Gastroesophageal sphincter (tissue), 4 donors: ENCODE results near the gene RPL19. TPM values are rescaled to one million over a fixed set of nuclear protein-coding genes. Genes with fewer than 3 reads are reported as not detected.
A peak's percentile ranks its signal among the peaks of the same experiment; 100 is the strongest.

Experiments used
- ATAC-seq: fragments of 150-250 bp; one replicate; pipeline ENCODE4 v1.9.1; 2016; ENCODE audit warnings: mild to moderate bottlenecking, moderate library complexity
- H3K27ac ChIP-seq, 4 donors: fragments of 200-600 bp; sonication (generic) in 3 of 4; 1 replicate in 3 of 4; 2 replicates in 1 of 4; pipeline ENCODE4 v1.5.1; 2016 to 2019
- H3K27me3 ChIP-seq: fragments of 200-600 bp; sonication (generic); one replicate; pipeline ENCODE4 v1.5.1; 2019
- H3K36me3 ChIP-seq, 2 donors: fragments of 200-600 bp; sonication (generic); one replicate each; pipeline ENCODE4 v1.5.1; 2019; ENCODE audit warnings: control low read depth in 1 of 2
- H3K4me1 ChIP-seq, 3 donors: fragments of 200-600 bp; sonication (generic); 1 replicate in 2 of 3; 2 replicates in 1 of 3; pipeline ENCODE4 v1.5.1; 2016 to 2019; ENCODE audit warnings: control low read depth in 2 of 3
- H3K4me3 ChIP-seq, 2 donors: fragments of 200-600 bp; sonication (generic); one replicate each; pipeline ENCODE4 v1.5.1; 2019; ENCODE audit warnings: mild to moderate bottlenecking in 1 of 2, moderate library complexity in 1 of 2
- H3K9me3 ChIP-seq, 3 donors: fragments of 200-600 bp; sonication (generic); one replicate each; pipeline ENCODE4 v1.5.1; 2017 to 2019; ENCODE audit warnings: control low read depth in 2 of 3
- CTCF ChIP-seq, 4 experiments: fragments of 200-600 bp in 2 of 4; fragments of 450-650 bp in 2 of 4; sonication (generic) in 1 of 4; IDR thresholded peaks; one replicate each; pipeline ENCODE4 v1.5.1; 2017 to 2019; ENCODE audit warnings: antibody characterized with exemption in 4 of 4, mild to moderate bottlenecking in 2 of 4, moderate library complexity in 2 of 4
- EP300 ChIP-seq: sonication (generic); formaldehyde crosslinking; IDR thresholded peaks from one replicate; pipeline ENCODE4 v1.6.1; 2017; ENCODE audit warnings: antibody characterized with exemption, mild to moderate bottlenecking
- POLR2A ChIP-seq, 2 donors: fragments of 450-650 bp; IDR thresholded peaks; one replicate each; pipeline ENCODE4 v1.6.1; 2017; ENCODE audit warnings: antibody characterized with exemption in 2 of 2, mild to moderate bottlenecking in 2 of 2, moderate library complexity in 1 of 2
- POLR2AphosphoS5 ChIP-seq: sonication (generic); formaldehyde crosslinking; IDR thresholded peaks from one replicate; pipeline ENCODE4 v1.6.1; 2017; ENCODE audit warnings: antibody characterized with exemption
- WGBS, 2 donors: methylation state at CpG; one replicate each; pipeline ENCODE4 v1.1.5; 2018; ENCODE audit warnings: low coverage in 1 of 2; 5-methylcytosine and 5-hydroxymethylcytosine counted together
- total RNA-seq, 4 donors: library from RNA; depleted of rRNA; stranded (reverse); fragments of >200 nt; gene quantifications; one replicate each; pipeline ENCODE4 v1.1.0, GENCODE V29; 2016

Gene RPL19
- total RNA-seq, 4 donors from 2014 or later: 1,562 to 3,160 (median 2,477) TPM

GRCh38 chr17:39225308-39225958 is 25.4 kb downstream of the RPL19 start, which contains the start of gene STAC2:
STAC2 (minus strand) TSS chr17:39225945; CDS start chr17:39225502, 443 bp downstream.
- ATAC-seq: no peak
- H3K27ac ChIP-seq: no peak within 1 kb of the TSS
- H3K4me3 ChIP-seq: peak within 1 kb of the TSS; percentile 15 to 54

GRCh38 chr17:39225959-39226683 is 26.0 kb downstream of the RPL19 start:
- TF ChIP-seq POLR2AphosphoS5 (no peak), EP300 (no peak), POLR2A (IDR thresholded peaks at IDR 0.05) (no peak), CTCF (IDR thresholded peaks at IDR 0.05) (no peak)
- H3K27me3 ChIP-seq: peaks cover 77% of the 10 kb centered on the region
- H3K36me3 ChIP-seq: no peaks in the 10 kb centered on the region
- H3K4me3 ChIP-seq: peak overlapping the region; percentile 15 to 54
- peaks cover 0 to 23% (median 18%) of the 10 kb centered on the region in 3 donors for H3K4me1 ChIP-seq
- WGBS, 2 donors: 12 to 18% methylated on average over 7 to 13 of the region's 24 CpGs
- no peak overlapping the region for H3K27ac ChIP-seq
- H3K9me3 ChIP-seq: no peaks in the 10 kb centered on the region
- peak; percentile 68 for ATAC-seq

More at GRCh38 chr17:39225308-39225958, 25.4 kb downstream of the RPL19 start, which contains the start of gene STAC2:
- WGBS, 2 donors: no CpG with 5 or more reads among the region's 71 CpGs
- Histone ChIP-seq H3K36me3 (no peaks in the 10 kb centered on the region), H3K27me3 (peaks cover 70% of the 10 kb centered on the region), H3K9me3 (no peaks in the 10 kb centered on the region), H3K4me1 (peaks cover 0 to 23% (median 18%) of the 10 kb centered on the region in 3 donors)
- TF ChIP-seq EP300: no peak
- no peak for TF ChIP-seq CTCF (IDR thresholded peaks at IDR 0.05)
- TF ChIP-seq POLR2A (IDR thresholded peaks at IDR 0.05): no peak
- no peak for TF ChIP-seq POLR2AphosphoS5

- H3K27ac ChIP-seq: no peak overlapping the region
- H3K4me1 ChIP-seq: peaks cover 0 to 36% (median 24%) of the 10 kb centered on the region in 3 donors
- 60 to 88% methylated on average over 1 of the region's 2 CpGs for WGBS, 2 donors
- no peak overlapping the region for H3K4me3 ChIP-seq
- TF ChIP-seq CTCF (IDR thresholded peaks at IDR 0.05) (no peak), POLR2AphosphoS5 (no peak), EP300 (no peak), POLR2A (IDR thresholded peaks at IDR 0.05) (no peak)
- no peaks in the 10 kb centered on the region for H3K9me3 ChIP-seq
- no peak for ATAC-seq
- peaks cover 90% of the 10 kb centered on the region for H3K27me3 ChIP-seq
- H3K36me3 ChIP-seq: no peaks in the 10 kb centered on the region
These were observed 27.4 kb downstream of the RPL19 start for GRCh38 chr17:39227364-39227919.

- no peak for TF ChIP-seq POLR2AphosphoS5
- no peak for TF ChIP-seq CTCF (IDR thresholded peaks at IDR 0.05)
- no peak for TF ChIP-seq EP300
- TF ChIP-seq POLR2A (IDR thresholded peaks at IDR 0.05): no peak
- ATAC-seq: no peak
- Histone ChIP-seq H3K4me1 (peaks cover 0 to 35% (median 24%) of the 10 kb centered on the region in 3 donors), H3K9me3 (no peaks in the 10 kb centered on the region), H3K27me3 (peaks cover 100% of the 10 kb centered on the region), H3K27ac (no peak overlapping the region), H3K4me3 (no peak overlapping the region), H3K36me3 (no peaks in the 10 kb centered on the region)
- 100% methylated on average over 2 of the region's 11 CpGs; no CpG with 5 or more reads in 1 of the 2 donors for WGBS, 2 donors
These were observed 29.3 kb downstream of the RPL19 start for GRCh38 chr17:39229274-39229913.
